HG02588 (cell line): ENCODE data around the gene PKD1.
A peak's percentile ranks its signal among the peaks of the same experiment; 100 is the strongest.

ENCODE experiments used
- ATAC-seq: cut with Tn5 transposase; IDR thresholded peaks from one replicate; pipeline ENCODE4 v1.9.1; 2021; ENCODE audit warnings: mild to moderate bottlenecking, moderate library complexity; ENCODE audit not compliant: unreplicated experiment

The PKD1 gene

DNA sequence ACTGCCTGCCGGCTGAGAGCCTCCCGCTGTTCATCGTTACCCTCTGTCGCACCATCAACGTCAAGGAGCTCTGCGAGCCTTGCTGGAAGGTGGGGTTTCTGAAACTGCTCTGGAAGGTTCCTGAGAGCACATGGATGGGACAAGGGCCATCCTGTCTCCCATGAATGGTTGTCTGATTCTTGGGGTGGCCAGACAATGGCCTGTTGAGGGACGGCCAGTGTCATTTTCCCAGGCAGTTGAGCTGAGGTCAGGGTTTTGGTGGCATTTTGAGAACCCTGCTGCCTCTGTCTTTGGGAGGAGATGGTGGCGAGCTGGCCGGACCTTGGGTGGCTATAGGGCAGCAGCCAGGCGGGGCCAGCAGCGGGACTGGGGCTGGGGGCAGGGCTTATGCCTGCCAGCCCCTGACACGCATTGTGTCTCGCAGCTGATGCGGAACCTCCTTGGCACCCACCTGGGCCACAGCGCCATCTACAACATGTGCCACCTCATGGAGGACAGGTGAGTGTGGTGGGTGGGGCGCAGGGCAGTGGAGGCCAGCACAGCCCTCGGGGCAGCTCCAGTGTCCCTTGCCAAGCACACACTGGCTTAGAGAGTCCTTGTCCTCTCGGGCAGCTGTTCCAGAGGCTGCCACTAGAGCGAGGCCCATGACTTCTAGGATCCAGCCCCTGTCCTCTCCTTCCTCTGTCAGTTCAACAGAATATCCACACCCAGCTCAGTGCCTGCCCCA, 78.9 kb downstream of the PKD1 start:
- ATAC-seq, result no peak

DNA sequence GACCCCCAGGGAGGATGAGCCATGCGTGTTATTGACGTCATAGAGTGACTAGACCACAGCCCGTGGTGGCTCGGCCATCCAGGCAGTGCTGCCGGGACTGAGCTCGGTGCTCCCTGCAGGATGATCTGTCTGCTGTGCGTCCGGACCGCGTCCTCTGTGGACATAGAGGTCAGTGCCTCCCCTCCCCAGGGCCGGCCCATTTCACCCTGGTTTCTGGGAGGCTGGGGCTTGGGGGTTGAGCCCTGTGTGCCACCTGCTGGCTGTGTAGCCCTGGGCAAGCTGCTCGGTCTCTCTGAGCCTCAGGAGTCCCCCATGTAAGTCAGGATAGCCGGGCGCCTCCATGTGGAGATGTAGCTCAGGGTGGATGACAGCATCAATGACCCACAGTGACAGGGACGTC, 79.6 kb downstream of the PKD1 start:
- ATAC-seq, result no peak

DNA sequence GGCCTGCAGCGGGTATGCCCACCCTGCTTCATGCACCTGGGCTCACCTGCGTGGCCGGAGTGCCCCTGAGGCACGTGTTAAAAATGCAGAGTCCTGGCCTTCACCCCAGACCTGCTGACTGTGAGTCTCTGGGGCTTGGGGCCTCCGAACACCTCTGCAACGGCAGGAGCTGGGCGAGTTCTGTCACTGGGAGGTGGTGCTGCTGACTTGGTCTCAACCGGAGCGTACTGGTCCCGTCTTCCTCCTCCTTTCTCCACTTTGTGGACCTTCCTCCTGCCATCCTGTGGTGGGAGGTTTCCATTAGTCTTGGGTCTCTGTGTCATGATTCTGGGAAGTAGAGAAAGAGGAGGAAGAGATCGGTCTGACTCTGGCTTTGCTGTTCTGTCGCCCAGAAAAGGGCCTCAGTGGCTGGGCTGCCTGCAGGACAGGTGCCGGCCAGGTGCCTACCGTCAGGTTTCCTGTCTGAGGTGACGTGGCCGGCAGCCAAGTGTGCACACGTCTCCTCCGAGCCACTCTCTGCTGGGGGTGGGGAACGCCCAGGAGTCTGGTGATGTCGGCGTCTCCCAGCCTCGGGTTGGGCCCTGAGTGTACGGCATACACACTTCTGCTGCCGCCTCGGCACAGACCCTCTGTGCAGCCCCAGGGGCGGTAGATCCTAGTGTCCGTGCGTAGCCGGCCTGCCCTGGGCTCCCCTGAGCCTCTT, 81.0 kb downstream of the PKD1 start:
- ATAC-seq, result no peak

DNA sequence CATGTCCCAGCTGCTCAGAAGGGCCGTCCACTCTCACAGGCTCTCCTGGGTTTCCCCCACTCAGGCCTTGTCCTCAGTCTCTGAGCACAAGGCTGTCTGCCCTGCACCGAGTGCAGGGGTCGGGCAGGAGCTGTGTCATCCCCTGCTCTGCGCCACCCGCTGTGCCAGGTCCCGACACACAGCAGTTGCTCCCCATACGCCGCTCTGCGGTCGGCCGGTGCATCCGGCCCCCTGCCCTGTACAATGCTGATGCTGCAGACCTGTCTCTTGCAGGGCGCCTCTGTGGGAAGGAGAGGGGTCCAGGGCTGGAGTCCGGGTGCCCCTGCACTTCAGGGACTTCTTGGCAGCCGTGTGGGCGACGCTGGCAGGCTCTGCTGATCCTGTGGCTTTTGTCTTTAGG, 81.8 kb downstream of the PKD1 start:
- no peak for ATAC-seq

DNA sequence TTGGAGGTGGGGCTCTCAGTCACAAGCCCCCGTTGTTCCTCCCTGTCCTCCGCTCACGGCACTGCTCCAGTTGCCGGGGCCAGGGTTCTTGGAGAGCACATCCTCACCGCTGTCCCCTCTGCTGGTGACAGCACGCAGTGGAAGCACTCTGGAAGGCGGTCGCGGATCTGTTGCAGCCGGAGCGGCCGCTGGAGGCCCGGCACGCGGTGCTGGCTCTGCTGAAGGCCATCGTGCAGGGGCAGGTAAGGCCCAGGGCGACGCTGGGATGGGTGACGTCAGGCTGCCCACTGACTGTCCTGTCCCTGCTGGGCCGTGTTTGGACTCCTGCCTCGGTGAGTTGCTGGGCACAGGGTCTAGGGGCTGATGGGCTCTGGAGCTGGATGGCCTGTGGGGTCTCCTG, 82.5 kb downstream of the PKD1 start:
- no peak for ATAC-seq

DNA sequence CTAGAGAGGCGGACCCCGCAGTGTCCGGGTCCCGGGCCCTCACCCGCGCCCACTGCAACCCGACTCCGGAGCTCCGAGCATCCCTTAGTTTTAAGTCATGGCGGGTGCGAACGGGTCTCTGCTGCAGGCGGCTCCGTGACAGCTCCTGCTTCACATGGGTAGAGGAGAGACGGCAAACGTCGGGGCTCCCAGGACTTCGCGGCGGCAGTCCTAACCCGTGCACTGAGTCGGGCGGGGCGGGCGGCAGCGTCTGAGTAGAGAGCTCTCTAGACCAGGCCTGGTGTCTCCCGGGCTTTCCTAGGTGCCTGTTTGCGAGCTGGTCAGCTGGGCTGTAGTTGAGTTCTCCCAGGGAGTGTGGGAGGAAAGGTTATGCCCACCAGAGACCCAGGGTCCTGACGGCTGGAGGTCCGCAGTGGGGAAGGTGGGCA, 87.6 kb downstream of the PKD1 start:
- ATAC-seq, result no peak

DNA sequence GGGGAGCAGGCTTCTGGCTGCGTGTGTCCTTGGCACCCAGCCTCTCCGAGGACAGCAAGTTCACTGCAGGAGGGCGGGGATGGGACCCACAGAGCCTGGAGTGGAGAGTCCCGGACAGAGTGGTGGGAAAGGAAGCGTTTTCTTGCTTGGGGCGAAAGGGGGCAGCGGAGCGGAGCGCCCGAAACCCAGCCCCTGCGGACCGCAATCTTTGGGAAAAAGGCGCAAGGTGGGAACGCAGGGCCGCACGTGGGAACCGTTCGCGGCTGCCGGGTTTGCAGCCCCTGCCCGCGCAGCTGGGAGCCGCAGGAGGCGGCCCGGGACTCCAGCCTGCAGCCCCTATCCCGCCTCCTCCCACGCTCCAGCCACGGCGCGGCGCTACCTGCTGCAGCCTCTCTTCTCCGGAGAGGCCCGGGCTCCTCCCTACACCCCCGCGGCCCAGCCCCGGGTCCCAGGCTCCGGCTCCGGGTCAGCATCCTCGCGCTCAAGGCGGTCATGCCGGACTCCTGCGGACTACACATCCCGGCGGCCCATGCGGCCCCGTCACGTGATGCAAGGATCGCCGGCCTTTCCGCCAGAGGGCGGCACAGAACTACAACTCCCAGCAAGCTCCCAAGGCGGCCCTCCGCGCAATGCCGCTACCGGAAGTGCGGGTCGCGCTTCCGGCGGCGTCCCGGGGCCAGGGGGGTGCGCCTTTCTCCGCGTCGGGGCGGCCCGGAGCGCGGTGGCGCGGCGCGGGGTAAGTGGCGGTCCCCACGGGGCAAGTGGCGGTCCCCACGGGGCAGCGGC, 88.2 kb downstream of the PKD1 start, which contains the start of the genes NTHL1 and TSC2:
TSS of gene NTHL1 (minus strand) at position 505 of the 786 bp plus-strand sequence. CDS start at position 494, 11 bp downstream.
TSS of gene TSC2 (plus strand) at position 656 of the 786 bp plus-strand sequence. CDS start 631 bp downstream, outside the sequence.
- peak; percentile 88 for ATAC-seq

DNA sequence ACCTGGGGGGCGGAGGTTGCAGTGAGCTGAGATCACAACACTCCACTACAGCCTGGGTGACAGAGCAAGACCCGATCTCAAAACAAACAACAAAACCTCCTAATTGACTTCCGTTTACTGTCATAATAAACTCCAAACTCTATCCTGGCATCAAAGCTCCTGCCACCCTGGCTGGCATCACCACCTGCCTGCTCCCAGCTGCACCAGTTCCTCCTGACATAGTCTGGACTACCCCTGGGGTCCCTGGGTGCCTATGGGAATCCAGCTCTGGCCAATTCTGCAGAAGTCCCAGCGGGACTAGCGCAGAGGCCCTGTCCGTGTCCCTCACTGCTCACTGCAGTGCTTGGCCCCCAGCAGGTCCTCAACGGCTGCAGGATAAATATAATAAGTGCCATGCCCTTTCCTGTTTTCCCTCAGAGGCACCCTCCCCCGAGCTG, 88.8 kb downstream of the PKD1 start:
- no peak for ATAC-seq

DNA sequence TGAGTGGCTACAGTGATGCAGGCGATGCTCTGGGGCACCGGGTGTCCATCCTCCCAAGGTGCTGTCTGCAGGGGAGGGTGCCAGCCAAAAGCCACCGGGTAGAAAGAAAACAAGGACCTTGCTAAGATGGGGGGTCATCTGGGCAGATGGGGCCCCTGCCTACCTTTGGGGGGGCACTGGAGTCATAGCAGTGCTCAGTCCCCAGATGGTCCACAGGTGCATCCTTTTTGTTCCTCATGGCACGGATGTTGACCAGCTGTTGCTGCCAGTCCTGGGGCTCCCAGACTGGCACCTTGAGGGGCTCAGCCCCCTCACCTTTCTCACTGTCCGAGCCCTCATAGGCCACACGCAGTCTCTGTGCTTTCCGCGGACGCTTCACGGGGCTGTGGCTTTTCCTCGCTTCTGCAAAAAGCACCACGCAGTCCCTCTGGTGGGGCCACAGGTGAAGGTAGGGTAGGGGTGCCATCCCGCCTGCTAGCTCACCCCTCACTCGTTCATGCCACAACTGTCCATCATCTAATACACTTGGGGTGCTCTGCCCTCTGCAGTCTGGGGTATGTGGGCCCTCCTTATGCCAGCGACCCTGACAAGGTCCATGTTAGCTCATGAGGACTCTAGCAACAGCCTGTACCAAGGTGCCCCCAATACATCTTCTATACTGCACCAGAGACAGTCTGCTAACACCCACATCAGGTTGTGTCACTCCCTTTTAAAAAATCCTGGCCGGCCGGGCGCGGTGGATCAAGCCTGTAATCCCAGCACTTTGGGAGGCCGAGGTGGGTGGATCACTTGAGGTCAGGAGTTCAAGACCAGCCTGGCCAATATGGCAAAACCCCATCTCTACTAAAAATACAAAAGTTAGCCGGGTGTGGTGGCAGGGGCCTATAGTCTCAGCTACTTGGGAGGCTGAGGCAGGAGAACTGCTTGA, 89.5 kb downstream of the PKD1 start:
- no peak for ATAC-seq

DNA sequence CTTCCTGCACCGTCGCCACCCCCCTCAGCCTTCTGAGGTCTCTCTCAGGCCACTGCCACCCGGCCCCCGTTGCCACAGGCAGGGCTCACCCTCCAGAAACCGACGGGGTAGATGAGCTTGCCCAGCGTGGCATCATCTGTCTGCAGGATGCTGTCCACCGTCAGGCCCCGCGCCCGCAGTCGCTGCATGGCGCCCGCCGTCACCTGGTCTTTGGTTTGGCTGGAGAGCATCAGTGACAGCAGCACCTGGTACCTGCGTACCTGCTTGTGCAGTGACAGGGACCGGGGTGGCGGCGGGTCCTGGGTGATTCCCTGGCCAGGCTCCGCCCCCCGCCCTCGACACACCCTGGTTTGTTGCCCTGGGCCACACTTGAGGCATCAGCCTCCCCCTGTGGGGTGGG, 91.2 kb downstream of the PKD1 start:
- no peak for ATAC-seq

DNA sequence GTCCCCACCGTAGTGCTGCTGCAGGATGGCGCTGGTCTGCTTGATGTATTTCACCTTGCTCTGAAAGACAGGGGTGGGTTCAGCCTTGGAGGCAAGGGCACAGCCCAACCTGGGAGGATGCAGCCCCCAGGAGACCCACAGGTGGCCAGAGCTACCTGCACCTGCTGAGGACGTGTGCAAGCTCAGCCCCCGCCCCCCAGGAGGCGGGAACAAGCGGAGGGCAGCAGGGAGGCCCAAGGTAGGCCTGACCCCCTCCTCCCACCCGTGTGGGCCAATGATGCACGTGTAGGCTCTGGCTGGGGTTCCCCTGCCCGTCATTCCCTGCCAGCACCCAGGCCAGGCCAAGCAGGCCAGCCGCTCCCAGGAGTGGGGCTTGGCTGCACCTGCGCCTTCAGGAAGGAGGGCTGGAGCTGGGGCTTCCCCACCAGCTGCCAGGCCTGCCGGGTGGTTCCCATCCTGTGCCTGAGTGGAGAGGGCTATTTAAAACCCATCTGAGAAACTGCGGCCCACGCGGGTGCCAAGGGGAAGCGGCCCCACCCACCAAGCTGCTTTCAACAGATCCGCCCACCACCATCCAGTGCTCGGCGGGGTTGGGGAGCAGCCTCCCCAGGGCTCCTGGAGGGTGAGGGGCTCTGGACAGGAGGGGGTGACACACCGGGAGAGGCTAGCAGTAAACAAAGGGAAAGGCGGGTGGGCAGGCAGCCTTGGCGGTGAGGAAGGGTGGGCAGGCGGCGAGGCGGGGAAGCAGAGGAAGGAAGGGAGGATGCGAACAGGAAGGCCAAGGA, 91.8 kb downstream of the PKD1 start:
- no peak for ATAC-seq

DNA sequence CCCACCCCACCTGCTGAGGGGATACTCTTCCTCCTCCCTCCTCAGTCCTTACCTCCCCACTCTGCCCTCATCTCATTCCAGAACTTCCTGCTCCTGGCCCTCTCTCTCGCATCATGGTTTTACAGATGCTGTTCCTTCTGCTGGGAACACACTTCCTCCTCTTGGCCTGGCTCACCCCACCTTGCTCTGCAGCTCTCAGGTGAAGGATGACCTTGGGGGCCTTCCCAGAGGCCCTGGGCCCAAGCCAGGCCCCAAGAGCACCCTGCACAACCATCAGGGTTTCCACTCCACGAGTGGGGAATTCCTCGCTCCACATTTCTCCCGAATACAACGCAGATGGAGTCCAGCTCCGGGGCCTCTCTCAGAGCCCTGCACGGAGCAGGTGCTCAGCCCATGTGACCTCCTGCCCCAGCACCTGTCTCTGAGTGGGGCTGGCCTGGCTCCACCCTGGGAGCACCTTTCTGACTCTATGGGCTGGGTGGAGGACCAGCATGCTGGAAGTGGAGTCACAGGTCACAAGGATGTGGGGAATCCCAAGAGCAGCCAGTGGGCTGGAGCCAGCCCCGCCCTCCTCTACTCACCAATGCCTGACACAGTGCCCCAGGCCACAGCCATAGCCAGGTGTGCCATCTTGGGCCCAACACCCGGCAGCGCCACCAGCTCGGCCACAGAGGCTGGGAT, 92.6 kb downstream of the PKD1 start:
- ATAC-seq, result no peak

DNA sequence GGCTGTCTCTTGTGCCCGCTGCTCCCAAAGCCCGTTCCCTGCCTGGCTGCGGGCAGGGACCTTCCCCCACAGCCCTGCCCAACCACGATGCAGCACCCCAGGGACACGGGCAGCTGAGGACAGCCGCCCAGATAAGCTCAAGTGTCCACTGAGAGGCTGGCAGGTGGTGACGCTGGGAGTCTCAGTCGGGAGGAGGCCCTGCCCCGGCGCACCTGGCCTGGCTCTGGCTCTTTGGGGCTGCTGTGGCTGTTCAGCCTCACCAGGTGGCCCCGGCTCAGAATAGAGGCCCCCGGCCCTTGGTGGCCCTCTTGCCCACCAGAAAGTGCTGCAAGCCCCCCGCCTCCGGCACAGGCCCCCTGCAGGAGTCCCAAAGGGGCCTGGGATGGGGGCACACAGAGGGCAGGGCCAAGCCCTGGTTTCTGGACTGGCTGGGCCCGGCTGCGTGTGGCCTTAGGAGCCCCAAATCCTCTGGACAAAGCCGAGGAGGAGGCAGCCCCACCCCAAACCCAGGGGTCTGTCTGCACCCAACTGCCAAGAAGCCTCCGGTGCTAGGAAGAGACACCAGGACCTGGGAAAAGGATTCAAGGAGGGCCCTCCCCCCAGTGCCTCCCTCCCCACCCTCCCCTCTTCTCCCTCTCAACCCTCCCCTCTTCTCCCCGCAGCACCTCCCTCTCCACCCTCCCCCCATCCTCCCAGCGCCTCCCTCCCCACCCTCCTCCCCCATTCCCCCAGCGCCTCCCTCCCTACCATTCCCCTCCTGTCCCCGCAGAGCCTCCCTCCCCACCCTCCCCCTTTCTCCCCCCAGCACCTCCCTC, 93.3 kb downstream of the PKD1 start:
- ATAC-seq, result no peak

DNA sequence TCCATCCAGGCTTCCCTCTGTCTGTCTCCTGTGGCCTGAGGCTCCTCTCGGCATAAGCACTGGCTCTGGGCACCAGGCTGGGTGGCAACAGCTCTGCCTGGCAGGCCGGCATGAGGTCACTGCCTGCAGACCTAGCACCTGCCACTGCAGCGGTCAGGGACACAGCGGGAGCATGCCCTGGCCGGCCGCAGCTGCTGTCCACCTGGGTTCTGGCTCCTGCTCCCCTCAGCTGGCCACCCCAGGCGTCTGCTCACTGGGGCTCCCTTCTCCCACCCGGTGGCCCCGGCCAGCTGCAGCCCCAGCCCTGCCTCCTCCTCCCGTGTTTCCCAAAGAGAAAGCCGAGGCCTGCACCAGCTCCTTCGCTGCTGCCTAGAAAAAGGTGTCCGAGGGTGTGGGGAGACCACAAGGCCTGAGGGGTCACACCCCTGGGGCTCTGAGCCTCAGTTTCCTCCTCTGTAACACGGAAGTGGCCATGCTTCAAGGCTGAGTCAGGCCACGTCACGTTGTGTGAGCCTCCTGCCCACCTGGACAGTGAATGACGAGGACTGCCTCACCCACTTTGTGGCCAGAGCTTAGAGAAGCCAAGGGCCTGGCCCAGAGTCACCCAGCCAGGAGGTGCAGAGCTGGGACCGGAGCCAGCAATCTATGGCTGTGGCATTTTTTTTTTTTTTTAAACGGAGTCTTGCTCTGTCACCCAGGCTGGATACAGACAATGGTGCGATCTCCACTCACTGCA, 94.7 kb downstream of the PKD1 start:
- ATAC-seq, result no peak

DNA sequence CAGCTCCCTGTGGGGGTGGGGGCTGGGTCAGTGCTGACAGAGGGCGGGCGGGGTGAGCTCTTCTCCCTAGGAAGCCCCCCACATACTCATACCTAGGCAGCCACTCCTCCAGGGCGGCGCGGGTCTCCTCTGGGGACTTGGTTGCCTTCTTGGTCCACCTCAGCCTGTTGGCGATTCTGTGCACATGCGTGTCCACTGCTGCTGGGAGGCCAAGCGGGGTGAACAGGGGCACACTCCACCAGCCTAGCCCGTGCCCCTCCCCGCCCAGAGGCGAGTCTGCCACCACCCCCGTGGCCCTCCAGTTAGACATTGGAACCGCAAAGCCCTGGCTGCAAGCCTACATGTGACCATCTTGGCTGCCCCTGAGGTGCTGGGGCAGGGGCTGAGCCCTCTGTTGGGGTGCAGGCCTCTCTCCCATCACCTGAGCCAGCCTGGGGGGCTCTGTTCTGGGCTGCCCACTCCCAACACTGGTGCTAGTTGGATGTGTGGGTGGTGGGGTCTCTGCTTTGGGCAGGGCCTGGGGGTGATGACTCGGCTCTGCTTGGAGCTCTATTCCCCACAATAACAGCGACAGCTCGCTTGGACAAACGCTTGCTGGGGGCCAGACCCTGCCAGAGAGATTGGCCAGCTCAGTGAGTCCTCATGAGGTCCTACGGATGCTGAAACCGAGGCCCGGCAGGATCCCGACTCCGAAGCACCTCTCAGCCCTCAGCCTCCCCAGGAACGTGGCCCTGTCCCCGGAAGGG, 95.5 kb downstream of the PKD1 start:
- ATAC-seq, result no peak

DNA sequence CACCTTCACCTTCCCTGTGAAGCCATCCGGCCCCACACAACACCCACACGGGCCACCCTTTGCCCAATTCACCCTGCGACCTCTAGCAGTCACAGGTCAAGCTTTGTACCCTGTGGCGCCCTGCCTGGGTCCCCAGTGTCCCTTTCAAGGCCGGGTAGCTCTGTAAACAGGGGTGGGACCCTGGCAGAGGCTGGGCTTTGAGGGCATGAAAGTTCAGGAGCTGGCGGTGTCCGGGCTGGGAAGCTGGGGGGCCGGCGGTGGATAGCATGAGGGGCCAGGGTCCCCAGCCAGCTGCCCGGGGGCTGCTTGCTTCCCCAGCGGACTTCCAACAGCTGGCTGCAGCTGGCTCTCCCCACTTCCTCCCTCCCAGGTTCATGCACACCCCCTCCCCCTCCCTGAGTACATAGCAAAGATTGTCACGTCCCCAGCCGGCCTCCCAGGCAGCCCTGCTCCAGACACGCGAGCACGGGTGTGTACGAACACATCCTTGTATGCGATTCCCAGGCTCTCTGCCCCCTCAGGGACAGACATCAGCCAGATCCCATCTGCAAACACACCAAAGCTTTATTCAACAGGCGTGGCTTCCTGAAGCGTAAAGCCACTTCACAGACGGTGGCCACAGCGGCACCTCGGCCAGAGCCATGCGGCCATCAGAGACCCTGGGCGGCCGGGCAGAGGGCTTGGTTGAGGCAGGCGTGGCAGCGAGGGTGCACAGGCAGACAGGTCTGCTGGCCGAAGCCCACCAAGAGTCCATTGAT, 96.2 kb downstream of the PKD1 start:
- no peak for ATAC-seq
